ENCODE results near the gene ZMIZ1.

ZMIZ1 gene

DNA sequence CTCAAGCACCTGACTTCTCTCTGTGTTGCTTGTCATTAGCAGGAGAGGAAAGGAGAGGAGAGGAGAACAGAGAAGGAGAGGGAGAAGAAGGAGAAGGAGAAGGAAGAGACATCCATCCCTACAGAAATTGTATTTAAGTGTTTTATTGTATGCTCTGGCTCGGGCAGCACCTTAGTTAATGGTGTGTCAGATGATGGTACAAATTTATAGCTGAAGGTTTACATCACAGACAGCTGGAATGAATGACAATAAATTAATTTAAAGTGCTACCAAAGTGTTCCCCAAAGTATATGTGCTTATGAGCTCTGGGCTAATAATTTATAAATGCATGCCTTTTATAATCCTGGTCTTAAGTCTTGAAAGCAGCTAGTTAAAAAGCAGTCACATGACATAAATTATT is 38.1 kb upstream of the ZMIZ1 start:
- DNase-seq: no peak

DNA sequence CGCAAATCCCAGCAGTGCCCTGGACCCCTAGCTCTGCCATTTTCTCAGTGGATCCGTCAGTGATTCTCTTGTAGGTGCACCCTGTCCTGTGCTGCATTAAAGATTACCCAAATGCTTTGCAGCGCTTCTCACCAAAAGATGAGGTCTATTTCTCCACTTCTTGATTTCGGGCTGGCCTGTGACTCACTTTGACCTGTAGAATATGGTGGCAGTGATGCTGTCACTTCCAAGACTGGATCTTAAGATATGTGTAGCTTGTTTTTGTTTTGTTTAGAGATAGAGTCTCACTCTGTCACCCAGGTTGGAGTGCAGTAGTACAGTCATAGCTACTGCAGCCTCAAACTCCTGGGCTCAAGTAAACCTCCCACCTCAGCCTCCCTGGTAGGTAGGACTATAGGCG is 37.0 kb upstream of the ZMIZ1 start:
- DNase-seq: no peak

DNA sequence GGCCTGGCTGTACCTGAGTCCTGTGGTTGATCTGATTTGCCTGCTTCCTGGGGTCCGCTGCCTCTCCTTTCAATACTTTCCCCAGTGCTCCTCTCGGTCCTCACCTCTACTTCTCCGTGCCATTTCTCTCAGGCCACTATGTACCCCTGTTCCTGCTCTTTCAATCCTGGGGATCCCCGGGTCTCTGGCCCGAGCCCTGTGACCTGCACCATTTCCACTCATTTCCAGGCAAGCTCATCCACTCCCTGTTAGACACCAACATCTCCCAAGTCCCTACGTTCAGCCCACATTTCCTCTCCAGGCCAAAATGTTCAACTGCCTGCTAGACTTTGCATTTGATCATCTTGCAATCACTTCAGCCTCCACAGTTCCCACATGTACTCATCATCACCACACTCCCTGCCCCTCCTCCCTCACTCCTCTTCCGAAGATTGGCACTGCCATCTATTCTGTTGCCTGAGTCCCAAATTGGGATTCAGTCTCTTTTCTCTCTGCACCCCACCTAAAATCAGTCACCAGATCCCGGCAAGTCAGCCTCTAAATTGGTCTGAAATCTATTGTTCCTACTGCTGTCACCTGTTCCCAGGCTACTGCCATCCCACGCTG is 34.4 kb upstream of the ZMIZ1 start:
- DNase-seq: peak; percentile 5

DNA sequence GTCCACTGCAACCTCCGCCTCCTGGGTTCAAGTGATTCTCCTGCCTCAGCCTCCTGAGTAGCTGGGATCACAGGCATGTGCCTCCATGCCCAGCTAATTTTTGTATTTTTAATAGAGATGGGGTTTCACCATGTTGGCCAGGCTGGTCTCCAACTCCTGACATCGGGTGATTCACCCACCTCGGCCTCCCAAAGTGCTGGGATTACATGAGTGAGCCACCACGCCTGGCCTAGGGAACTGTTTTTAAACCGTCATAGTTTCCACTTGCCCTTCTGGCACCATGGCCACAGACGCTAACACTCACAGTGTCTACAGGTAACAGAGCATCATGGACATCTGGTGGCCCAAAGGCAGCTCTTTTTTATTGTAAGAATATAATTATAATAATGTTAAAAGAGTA is 32.4 kb upstream of the ZMIZ1 start:
- DNase-seq: peak; percentile 4

DNA sequence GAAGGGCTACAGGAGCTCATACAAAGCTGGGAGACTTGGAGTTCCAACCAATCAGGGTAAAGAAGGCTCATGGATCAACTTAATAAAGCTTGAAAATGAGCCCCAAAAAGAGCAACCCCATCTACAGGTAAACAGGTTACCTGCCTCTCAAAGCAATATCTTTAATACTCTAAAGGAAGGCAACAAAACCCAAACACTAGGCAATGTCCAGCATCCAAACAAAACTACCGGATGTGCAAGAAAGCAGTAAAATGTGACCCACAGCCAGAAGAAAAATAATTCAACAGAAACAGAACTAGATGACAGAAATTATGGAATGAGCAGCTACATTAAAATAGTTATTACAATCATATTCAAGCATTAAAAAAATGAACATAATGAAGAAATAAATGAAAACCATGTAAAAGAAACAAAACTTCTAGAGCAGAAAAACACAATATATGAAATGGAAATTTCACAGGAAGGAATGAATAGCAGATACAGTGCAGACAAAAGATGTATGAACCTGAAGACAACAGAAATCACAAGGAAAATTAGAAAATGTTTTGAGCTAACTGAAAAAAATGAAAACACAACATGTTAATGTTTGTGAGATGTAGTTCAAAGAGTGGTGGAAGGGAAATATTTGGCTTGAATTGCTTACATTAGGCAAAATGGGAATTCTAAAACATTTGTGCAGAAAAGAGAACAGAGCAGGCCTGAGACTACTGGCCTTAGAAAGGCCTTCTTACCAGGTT is 30.5 kb upstream of the ZMIZ1 start:
- DNase-seq: no peak

DNA sequence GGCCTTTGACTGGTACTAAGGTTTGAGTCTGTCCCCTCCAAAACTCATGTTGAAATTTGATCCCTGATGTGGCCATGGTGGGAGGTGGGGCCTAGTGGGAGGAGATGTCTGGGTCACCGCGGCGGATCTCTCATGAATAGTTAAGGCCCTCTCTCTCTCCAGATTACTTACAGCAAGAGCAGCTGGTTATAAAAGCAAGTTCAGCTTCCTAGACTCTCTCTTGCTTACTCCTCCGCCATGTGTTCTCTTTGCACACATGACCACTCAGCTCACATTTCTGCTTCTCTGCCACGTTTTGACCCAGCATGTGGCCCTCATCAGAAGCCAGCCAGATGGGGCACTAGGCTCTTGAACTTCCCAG is 29.9 kb upstream of the ZMIZ1 start:
- DNase-seq: peak; percentile 32

DNA sequence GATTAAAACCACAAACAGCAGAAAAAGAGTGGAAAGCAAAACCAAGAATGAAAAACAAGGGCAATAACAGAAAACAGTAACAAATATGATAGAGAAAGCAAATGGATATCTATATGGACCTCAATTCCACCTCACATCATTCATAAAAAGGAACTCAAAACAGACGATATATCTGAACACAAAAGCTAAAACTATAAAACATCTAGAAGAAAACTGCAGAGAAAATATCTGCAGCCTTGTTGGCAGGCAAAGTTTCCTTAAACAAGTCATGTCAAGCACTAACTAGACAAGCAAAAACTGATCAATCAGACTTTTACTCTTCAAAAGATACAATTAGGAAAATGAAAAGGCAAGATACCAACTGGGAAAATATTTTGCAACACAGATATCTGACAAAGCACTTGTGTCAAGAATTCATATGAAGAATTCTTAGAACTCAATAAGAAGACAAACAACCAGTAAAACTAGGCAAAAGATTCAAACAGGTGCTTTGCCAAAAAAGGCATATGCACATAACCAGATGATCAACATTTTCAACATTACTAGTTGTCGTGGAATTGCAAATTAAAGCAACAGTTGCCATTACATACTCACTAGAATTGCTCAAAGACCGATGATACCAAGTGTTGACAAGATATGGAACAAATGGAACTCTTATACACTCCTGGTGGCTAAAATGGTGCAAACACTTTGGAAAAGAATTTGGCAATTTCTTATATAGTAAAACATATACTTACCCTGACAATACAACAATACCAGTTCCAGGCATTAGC is 25.9 kb upstream of the ZMIZ1 start:
- no peak for DNase-seq

DNA sequence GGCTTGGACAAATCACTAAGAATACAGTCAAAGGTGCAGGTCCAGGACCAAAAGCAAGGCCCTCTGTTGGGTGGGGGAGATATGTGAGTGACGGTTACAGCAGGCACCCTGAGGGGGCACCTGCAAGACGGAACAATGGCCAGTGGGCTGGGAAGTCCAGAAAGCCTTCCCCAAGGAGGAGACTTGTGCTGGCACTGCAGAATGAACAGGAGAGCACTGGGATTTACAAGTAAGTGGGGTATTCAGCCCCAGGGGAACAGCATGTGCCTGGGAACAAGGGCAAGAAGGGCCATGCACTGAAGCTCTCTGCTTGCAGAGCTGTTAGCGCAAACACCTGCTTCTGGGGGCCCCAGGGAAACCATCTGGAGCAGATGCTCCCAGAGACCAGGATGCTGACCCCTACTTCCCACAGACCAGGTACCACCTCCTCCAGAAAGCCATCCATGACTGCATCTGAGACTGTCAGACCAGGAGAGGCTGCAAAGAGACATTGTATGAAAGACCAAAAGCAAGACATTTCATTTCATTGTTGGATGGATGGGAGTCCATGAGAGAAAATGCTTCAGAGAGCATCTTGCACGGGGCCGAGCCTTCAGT is 24.6 kb upstream of the ZMIZ1 start:
- peak; percentile 8 for DNase-seq

DNA sequence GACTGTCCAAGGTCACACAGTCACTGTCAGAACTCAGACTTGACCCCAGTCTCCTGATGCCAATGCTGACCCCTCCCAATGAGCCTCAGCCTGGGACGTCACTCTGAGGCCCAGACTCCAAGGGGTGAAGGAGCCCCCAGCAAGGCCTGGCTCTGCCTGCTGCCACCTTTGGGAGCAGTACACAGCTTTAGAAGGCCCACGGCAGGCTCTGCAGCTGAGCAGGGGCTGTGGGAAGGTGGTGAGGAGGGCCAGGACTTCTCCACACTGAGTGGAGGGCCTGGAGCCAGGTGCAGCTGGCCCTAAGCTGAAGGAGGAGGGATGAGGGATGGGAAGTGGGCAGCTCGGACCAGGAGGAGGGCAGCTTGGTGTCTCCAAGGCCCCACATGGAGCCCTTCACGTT is 23.9 kb upstream of the ZMIZ1 start:
- DNase-seq: peak; percentile 13

DNA sequence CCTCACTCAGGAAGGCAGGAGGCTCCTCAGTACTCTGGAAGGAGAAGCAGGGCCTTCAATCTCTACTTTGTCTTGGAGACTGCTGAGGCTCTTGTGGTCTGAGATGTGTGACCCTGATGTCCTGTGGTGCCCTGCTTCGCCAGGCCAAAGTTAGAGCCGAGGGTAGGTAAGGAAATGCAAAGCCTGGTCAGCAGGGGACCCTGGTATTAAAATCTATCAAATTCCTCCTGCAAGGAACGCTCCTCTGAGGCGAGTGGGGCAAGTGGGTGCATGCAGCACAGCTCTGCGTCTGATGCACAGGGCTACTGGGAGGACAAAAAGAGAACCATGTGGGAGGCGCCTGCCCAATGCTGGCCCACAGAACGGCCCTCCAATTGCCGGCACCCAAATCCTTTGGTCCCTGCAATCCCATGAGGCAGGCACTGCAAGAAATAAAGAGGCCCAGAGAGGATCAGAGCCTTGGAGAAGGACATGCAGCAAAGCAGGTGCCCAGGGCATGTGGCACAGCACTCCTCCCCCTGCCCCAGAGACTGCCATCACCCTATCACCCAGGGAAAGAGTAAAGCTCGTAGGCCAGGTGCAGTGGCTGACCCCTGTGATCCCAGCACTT is 23.1 kb upstream of the ZMIZ1 start:
- DNase-seq: peak; percentile 7

DNA sequence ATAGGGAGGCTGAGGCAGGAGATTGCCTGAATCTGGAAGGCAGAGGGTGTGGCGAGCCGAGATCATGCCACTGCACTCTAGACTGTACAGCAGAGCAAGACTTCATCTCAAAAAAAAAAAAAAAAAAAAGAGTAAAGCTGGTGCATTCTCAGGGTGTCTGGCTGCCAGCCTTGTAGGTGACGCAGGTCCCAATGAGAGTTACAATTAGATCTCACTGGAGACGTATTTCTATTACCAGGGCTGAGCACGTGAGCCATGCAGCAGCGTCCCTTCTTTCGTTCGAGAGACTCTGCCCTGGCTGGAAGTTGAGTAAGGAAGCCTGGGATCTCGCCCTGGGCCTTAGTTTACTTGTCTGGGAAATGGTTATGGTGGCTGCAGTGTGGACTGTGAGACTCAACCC is 22.4 kb upstream of the ZMIZ1 start:
- DNase-seq: peak; percentile 8

DNA sequence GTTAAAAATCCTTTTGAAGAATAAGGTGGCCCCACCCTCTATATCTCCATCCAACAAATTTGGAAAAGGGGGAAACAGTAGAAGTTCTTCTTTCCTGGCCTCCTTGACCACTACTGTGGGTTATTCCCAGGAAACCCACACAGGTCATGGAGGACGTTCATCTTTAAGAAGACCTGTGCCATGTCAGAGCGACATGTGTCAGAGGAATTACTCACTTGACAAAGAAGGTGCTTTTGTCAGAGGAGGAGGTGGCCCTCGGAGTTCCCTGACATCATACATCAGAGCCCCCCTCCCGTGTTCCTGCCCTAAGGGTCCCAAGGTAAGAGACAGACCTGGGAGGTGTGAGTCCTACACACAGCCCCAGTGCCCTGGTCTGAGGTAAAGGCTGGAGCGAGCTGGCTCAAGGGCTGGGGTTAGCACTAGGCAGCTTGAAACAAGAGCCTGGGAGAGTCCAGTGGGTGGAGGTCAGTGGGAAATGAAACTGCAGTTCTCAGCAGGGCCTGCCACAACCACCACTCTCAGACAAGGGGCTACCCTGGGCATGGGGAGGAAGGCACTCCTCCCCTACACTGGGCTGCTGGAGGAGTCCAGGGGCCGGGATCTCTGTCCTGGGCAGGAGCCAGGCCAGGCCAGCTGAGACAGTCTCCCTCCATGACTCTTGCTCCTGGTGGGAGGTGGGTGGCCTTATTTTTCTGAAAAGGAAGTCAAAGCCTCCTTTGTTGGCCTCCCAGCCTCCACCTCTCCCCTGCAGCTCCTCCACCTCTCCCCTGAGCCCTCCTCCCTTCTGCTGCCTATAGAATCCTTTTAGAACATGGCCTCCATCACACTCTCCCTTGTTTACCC is 21.8 kb upstream of the ZMIZ1 start:
- DNase-seq: peak; percentile 60

DNA sequence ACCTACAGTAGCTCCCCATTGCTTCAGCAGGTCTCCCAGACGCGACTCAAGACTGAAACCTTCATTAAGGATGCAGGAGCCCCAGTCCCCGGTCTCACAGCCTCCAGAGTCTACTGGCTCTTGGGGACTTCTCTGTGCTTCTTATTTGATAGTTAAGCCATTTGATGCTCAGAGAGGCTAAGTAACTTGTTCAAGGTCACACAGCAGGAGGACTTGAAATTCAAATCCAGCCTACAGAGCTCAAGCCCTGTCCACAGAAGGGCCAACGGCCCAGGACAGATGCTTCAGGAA is 21.2 kb upstream of the ZMIZ1 start:
- DNase-seq: no peak

DNA sequence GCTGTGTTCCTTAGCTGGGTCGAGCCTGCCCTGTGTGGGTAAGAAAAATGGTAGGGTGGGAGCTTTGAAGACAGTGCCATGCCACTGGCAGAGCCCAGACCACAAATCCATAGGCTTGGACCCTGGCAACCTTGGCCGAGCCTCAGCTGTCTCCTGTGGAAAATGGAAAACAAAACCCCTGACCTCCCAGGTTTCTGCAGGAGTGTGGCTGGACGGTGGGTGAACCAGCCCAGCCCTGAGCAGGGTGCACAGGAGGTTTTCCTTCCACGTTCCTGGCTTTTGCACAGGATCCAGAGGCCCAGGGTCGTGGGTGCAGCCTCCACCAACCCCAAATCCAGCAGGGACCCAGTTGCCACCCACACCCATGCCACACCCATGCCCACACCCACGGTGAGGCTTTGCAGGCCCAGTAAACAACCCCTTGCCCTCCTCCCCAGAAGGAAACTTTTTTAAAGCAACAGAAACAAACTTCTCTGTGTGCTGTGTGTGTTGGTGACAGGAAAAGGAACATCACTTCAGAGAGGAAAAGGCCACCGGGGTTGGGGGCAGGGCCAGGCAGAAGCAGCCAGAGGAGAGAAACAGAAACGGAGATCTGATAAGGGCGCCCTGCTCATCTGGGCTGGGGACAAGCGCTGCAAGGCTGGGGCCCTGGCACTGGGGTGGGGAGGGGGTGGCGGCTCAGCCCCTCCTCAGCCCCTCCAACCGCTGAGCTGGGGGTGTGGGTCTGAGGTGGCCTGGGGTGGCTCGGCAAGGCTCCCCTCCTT is 20.7 kb upstream of the ZMIZ1 start:
- DNase-seq: peak; percentile 50

DNA sequence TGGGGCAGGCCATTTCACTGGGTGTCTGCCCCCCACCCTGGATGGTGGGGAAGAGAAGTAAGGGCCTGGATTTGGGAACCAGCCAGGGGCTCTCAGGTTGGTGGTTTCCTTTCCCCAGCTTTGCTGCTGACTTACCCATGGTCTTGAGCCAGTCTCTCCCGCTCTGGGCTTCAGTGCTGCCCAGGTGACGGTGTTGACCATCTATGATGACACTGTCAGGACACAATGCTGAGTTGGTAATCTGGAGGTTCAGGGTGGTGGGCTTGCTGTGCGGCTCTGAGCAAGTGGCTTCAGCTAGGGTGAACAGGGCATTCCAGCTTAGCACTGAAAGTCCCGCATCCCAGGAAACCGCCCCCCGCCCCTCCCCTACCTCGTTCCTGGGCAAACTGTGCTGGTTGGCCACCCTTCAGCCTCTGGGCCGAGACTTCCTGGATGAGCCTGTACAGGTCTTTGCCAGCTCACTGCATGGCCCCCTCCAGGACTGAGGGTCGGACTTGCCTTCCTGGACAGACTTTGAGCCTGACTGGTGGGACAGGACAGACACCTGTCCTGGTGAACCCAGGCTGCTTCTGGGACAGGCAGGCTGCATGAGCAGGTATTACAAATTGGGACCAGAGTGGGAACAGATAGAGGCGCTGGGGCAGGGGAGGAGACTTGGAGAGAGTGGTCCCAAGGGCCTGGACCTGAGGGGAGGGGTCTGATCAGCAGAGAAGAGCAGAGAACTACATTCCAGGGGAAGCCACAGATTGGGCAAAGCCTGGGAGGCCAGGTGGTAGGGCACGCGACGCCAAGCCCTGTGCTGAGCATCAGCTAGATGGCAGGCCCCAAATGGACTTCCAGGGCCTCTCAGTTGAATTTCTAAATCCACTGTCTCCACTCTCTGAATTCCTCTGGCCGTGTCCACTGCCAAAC is 19.9 kb upstream of the ZMIZ1 start:
- peak; percentile 18 for DNase-seq

DNA sequence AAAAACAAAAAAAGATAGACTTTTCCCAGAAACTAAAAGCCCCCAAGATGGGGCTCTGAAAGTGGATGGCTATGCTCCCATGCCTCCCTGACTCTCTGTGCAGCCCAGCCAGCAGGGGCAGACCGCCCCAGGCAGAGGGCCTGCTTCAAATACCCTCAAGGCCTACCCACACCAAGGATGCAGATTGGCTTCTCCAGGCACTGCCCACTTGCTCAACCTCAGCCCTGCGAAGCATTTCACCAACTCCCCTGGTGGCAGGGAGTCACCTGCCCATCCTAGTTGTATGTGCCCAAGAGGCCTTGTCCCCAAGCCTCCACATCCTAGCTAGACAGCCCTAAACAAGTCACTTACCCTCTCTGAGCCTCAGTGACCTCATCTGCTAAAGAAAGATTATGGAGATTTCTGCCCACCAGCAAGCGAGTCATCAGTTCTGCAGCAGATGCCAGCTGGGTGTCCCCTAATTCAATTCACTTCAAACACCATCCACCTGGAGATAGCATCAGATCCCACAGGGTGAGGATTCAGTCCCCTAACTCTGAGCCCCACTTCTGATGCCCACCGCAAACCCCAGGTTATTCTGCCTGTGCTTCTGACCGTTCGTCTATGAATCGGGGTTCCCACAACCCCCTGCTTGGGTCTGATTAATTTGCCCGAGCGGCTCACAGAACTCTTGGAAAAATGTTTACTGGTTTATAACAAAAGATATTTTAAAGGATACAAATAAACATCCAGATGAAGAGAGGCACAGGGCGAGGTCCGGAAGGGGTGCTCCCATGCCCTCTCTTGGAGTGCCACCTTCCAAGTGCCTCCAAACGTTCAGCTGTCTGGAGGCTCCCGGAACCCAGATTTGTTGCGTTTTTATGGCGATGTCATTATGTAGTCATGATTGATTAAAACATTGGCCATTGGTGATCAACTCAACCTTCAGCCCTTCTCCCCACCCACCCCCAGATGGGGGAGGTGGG is 18.6 kb upstream of the ZMIZ1 start:
- DNase-seq: peak; percentile 8

DNA sequence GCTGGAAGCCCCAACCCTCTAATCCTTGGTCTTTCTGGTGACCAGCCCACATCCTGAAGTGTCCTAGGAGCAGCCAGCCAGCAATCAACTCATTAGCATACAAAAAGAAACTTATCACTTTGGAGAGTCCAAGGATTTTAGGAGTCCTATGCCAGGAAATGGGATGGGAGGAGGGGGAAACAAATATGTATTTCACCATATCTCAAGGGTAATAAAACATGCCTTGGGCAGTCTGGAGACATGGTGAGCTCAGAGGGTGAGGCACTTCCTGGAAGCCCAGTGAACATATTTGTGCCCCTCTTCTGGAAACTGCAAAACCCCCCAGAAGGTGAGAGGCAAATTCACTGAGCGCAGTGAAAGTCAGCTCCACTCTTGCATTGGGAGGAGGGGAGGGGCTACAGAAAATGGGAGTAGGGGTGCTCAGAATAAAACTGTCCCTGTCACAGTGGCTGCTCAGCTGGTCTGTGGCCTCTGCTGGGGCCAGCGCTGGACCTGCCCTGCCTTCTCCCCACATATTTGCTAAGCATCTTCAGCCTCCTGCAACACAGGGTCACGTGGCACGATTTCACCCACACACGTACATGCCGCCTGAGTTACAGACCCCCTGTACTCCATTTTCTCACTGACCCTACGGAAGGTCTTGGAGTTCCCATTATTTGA is 17.7 kb upstream of the ZMIZ1 start:
- DNase-seq: peak; percentile 17

DNA sequence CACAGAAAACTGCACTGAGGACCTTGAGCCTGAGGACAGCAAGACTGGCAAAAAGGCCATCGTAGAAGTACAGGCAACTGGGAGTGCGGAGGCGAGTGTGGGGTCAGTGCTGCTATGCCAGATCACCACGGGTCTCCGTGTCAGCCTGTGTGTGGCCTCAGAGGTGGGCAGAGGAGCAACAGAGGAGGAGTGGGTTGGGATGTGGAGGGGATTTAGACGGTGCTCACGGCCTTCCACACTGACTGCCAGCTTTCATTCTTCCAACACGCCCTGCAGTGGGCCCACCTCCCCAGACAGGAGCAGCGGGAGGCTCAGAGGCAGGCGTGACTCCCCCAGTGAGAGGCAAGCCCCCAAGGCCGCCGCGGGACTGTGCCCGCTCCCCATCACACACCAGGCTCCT is 17.0 kb upstream of the ZMIZ1 start:
- peak; percentile 18 for DNase-seq
